ENCODE measurements around the gene TPSD1. TPM values are rescaled to one million over a fixed set of nuclear protein-coding genes. Genes with fewer than 3 reads are reported as not detected.

Gene TPSD1
- total RNA-seq, 4 donors from 2014 or later: 6.6 to 14.3 (median 12.8) TPM; not detected in 1

- no peak for TF ChIP-seq CTCF (IDR thresholded peaks at IDR 0.05; ENCODE audit: low read depth)
Observed at GRCh38 chr16:1265090-1265630, 9.3 kb downstream of the TPSD1 start.

GRCh38 chr16:1265826-1266225 is 10.0 kb downstream of the TPSD1 start:
- TF ChIP-seq CTCF (IDR thresholded peaks at IDR 0.05; ENCODE audit: low read depth): no peak

GRCh38 chr16:1271380-1271723 is 15.5 kb downstream of the TPSD1 start:
- no peak for TF ChIP-seq CTCF (IDR thresholded peaks at IDR 0.05; ENCODE audit: low read depth)

GRCh38 chr16:1272453-1273198 is 16.8 kb downstream of the TPSD1 start:
- no peak for TF ChIP-seq CTCF (IDR thresholded peaks at IDR 0.05; ENCODE audit: low read depth)

- TF ChIP-seq CTCF (IDR thresholded peaks at IDR 0.05; ENCODE audit: low read depth): no peak
Observed at GRCh38 chr16:1273816-1274215, 17.9 kb downstream of the TPSD1 start.

GRCh38 chr16:1274767-1275166 is 18.9 kb downstream of the TPSD1 start:
- no peak for TF ChIP-seq CTCF (IDR thresholded peaks at IDR 0.05; ENCODE audit: low read depth)

- no peak for TF ChIP-seq CTCF (IDR thresholded peaks at IDR 0.05; ENCODE audit: low read depth)
Observed at GRCh38 chr16:1275791-1276579, 20.1 kb downstream of the TPSD1 start.

Data from subcutaneous adipose tissue (tissue), 4 donors.